ENCODE measurements around the gene SOCS1.
"Not testable (repeated sequence)": the region's sequence is repeated elsewhere in the genome, so short reads cannot be mapped to it uniquely, and the experiment has no call there.

Gene SOCS1

DNA sequence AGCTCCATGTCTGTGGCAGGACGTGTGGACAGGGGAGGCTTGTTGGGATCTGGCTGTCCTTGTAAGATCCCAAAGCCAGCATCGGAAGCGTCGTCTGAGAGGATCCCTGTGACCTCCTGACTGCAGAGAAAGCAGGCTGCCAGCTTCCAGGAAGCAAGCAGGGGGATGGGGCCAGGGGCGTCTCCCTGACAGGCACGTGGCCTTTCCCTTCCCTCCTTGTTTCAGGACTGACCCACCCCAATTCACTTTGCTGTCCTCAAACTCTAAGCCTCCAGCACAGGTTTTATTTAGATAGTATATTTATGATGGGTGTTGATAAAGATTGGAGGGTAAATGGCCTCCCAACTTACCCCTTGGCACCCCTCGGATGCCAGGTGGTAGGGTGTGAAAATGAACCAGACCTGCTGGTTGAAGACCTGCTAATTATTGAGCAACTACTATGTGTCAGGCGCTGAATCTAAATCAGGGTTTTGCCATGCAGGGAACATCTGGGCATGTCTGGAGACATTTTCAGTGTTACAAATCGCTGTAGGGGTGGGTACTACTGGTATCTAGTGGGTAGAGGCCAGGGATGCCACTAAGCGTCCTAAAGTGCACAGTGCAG lies 24.5 kb downstream of the SOCS1 start:
- in situ Hi-C loops (cut with MboI; ENCODE audit: low sequenced_read_pairs): no loop called here

DNA sequence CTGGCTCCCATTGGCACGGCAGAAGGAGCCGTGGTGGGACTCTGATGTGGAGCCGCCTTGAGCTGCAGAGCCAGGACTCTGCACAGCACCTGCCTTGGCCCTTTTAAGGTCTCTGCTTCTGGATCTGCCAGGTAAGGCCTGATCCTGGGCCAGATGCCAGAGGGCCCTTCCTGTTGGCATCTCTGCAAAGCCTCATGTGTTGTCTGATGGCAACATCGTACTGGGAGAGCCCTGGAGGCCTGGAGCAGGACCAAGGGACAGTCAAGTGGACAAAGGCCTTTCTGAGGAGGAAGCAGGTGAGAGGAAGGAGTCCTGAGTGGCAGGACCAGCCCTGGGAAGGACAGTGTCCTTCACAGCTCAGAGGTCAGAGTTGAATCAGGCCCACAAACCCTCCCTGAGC lies 26.1 kb downstream of the SOCS1 start:
- in situ Hi-C loops (cut with MboI; ENCODE audit: low sequenced_read_pairs): no loop called here

DNA sequence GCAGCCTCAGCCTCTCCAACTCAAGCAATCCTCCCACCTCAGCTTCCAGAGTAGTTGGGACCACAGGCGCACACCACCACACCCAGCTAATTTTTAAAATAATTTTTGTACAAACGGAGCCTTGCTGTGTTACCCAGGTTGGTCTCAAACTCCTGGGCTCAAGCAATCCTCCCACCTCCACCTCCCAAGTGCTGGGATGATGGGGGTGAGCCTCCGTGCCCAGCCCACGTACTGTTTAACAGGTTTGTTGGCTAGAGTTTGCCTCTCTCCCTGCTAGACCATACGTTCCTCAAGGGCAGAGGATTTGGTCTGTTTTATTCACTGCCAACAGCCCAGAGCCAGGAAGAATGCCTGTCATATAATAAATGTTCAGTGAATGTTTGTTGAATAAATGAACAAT lies 26.6 kb downstream of the SOCS1 start:
- in situ Hi-C loops (cut with MboI; ENCODE audit: low sequenced_read_pairs): no loop called here

DNA sequence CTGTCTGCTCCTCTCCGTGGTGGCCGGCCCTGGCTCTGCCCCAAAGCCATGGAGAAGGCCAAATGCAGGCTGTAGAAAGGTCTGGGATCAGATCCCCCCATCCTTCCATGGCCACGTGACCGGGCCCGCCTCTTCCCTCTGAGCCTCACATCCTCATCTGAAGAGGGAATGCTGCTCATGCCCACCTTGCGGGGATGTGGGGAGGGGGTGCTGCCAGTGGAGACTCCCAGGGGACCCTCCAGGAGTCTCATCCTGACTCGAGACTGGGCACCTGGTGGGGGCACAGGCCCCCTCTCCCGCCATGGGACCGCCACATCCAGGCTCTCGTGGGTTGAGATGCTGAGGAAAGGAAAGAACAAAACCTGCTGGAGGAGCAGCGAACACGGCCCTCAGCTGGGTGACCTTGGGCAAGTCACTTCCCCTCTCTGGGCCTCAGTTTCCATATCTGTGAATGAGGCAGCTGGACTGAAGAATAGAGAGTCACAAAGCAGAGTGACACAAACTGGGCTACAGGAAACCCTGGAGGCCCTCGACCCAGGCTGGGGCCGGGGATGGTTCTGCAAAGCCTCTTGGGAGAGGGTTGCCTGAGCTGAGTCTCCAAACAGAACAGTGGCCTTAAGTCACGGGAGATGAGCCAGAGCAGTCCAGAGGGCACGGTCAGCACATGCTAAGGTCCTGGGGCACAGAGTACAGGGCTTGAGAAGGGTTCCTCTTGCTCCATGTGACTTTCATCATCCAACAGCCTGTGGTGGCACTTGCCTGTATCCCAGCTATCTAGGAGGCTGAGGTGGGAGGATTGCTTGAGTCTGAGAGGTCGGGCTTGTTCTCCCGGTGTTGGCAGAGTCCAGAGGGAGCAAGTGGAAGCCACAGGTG lies 30.1 kb downstream of the SOCS1 start:
- in situ Hi-C loops (cut with MboI; ENCODE audit: low sequenced_read_pairs): no loop called here

DNA sequence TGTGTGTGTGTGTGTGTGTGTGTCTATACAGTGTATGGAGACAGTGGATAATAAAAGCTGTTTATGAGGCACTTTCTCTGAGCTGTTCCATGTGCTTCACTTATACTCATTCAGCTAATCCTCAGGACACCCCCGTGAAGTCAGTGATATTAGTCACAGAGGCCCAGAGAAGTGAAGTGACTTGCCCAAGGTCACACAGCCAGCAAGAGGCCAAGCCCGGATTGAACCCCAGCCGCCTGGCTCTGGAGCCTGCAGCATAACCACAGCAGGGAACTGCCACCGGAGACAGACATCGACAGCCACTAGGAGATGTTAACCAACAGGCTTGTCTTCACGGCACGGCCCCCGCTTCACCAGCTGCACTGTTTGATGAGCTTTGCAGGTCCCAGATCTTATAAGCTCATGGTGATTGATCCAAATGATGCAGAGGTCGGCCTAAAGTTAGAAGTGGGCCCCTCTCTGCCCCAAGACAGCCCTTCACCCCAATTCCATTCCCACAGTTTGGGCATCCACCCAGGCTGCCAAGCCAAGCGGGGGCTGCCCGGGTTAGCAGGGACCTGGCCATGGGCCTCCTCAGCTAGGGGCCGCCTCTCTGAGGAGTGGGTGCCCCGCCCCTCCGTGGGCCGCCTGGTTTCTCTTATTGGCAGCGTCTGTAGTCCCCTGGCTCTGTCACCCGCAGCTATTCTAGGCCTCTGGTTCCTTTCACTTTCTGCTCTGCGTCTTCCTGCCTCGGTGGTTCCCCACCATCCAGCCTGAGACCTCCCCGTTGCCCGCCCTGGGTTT lies 30.9 kb downstream of the SOCS1 start:
- in situ Hi-C loops (cut with MboI; ENCODE audit: low sequenced_read_pairs): no loop called here

DNA sequence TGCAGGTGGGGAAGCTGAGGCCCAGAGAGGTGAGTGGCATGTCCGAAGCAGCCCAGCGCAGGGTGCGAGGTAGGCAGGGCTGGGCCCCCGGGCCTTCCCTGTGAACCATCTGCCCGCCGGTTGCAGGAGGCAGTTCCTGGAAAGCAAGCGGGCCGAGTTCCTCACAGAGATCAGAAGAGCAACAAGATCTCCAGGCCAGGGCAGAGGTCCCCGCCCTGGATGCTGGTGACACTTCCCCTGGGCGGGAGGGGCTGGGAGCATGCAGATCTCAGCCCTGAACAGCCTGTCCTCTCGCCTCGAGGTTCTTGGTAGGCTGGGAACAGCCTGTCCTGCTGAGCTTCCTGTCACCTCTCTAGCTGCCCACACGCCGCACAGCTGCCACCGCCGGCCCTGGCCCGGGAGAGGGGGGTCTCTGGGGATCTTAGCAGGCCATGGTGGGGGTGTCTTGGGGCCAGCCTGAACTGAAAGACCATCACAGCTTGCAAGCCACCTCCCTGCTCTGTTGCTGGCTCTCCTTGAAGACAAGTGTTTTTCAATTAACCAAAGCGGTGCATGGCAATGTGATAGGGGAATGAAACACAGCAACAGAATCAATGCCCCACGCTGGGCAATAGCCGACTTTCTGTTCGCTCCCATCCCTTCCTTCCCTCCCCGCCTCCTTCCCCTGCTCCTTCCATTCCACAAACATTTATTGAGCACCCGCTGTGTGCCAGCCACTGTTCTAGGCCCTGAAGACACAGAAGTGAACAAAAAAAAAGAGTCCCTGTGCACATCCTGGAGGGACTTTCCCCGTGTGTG lies 31.7 kb downstream of the SOCS1 start:
- in situ Hi-C loops (cut with MboI; ENCODE audit: low sequenced_read_pairs): no loop called here

DNA sequence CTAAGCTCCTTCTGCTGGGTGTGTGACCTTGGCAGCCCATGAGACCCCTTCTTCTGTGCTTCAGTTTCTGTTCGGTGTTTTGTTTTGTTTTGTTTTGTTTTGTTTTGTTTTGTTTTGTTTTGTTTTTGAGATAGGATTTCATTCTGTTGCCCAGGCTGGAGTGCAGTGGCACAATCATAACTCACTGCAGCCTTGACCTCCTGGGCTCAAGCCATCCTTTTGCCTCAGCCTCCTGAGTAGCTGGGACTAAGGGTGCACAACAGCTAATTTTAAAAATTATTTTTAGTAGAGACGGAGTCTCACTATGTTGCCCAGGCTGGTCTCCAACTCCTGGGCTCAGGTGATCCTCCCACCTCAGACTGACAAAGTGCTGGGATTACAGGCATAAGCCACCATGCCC lies 35.5 kb downstream of the SOCS1 start:
- in situ Hi-C loops (cut with MboI; ENCODE audit: low sequenced_read_pairs): not testable (repeated sequence)

DNA sequence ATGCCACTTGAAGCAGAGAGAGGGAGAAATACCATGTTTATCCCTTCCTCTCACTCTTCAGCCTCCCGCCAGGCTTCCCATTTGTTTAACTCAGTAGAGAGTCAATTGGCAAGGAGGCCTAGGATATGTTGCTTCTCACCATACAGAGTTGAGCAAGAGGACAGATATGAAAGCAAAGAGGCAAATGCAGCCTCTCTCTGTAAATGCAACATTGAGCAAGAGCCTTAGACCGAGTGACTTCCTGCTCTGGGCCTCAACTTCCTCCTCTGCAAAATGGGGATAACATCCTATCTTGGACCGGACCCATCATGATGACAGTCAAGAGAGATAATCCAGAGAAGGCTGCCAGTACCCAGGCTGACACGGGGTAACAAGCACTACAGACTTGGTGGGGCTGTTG lies 36.8 kb downstream of the SOCS1 start:
- in situ Hi-C loops (cut with MboI; ENCODE audit: low sequenced_read_pairs): no loop called here

DNA sequence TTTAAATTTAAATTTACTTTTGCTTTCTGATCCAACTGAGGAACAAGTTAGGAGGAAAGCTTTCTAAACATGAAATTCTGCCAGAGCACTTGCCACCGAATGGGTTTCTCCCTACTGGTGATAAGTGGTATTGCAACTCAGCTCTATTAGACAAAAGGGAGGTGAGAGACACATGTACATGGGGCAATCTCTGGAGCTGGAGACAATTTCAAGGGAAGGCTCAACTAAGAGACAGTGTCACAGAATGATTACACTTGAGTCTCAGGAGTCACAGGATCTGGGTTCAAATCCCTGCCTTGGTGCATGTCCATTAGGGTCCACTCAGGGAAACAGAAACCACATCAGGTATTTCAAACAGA lies 37.4 kb downstream of the SOCS1 start:
- in situ Hi-C loops (cut with MboI; ENCODE audit: low sequenced_read_pairs): no loop called here

DNA sequence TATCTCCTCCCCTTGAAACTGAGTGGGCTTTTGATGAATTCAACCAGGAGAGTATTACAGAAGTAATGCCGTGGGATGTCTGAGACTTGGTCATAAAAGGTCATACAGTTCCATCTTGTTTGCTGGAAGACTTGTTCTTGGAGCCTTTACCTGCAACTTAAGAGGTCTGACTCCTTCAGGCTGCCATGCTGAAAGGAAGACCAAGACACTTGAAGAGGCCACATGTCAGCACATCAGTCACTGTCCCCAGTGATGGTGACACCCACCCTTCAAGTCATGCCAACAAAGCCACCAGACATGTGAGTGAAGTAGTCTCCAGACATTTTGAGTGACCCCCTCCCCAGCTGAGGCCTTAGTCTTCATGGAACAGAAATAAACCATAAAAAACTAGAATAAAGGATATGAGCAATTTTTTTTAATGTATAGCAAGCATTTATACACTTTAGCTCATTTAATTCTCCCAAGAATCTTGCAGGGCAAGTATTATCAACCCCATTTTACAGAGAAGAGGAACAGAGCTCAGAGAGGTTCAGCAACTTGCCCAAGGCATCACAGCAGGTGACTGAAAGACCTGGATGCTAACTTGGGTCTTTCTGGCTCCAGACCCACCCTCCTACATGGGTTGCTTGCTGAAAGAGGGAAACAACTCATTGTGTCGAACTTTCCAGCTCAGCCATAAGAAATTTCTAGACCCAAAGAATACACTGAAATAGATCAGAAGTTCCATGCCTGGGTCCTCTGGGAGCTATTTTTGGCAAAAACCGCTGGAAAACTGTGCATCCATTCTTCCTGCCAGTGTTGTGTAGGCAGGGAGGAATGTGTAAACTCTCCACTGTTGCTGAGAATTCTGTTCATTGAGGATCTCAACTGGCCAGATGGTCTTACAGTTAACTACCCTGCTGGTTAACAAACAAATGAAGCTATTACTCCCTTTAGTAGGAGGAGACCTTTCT lies 38.1 kb downstream of the SOCS1 start:
- in situ Hi-C loops (cut with MboI; ENCODE audit: low sequenced_read_pairs): no loop called here

DNA sequence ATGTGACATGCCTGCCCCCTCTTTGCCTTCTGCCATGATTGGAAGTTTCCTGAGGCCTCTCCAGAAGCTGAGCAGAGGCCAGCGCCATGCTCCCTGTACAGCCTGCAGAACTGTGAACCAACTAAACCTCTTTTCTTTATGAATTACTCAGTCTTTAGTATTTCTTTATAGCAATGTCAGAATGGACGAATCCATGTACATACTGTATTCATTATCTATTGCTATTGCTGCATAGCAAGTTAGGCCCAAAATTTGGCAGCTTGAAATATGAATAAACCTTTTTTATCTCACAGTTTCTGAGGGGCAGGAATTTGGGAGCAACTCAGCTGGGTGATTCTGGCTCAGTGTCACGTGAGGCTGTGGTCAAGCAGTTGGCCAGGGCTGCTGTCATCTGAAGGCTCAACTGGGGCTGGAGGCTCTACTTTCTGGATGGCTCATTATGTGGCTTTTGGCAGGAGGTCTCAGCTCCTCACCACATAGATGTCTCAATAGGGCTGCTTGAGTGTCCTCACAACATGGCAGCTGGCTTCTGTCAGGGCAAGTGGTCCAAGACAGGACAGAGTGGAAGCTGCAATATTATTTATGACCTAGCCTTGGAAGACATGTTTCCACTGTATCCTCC lies 40.0 kb downstream of the SOCS1 start:
- in situ Hi-C loops (cut with MboI; ENCODE audit: low sequenced_read_pairs): no loop called here

DNA sequence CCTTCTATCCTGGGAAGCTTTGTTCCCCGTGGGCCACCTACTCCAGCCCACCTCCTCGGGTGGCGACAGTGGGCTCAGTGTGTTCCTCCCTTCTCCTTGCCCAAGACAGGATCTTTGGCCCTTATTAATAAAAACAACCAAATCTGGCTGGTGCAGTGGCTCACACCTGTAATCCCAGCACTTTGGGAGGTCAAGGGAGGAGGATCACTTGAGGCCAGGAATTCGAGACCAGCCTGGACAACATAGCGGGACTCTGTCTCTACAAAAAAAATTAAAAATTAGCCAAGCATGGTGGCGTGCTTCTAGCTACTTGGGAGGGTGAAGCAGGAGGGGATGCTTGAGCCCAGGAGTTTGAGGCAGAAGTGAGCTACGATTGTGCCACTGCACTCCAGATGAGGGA lies 42.2 kb downstream of the SOCS1 start:
- in situ Hi-C loops (cut with MboI; ENCODE audit: low sequenced_read_pairs): no loop called here

DNA sequence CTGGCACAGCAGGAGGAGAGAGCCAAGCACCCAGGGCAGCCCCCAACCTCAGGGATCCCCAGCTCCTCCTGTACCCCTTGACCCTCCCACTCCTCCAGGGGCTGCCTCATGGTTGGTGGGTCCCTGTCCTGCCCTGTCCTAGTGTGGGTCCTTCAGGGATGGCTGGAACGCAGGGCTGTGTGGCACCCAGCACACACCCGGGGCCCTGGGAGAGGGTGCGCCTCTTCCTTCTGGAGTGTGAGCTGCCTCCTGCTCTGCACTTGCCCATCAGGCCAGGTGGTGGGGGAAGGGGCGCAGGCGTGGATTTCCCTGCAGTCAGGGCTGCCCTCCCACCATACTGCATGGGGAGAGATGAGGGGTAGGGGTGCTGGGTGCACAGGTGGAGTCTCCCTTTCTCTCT lies 42.6 kb downstream of the SOCS1 start:
- in situ Hi-C loops (cut with MboI; ENCODE audit: low sequenced_read_pairs): no loop called here

DNA sequence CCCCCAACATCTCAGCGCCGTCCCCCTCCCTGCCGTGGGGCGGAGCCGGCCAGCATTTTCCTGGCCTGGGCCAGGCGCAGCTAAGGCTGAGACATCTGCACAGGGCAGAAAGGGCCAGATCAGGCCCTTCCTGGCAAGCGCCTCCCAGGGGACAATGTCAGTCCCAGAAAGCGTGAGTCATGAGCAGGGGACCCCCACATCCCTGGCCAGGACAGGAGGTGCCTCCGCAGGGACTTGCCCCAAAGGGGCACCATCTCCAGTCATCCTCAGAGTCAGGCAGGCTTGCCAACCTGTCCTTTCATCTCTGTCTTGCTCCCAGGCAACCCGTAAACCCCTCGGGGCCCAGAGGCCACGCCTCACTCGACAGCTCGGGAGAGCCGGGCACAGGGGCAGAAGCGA lies 43.2 kb downstream of the SOCS1 start:
- in situ Hi-C loops (cut with MboI; ENCODE audit: low sequenced_read_pairs): no loop called here

DNA sequence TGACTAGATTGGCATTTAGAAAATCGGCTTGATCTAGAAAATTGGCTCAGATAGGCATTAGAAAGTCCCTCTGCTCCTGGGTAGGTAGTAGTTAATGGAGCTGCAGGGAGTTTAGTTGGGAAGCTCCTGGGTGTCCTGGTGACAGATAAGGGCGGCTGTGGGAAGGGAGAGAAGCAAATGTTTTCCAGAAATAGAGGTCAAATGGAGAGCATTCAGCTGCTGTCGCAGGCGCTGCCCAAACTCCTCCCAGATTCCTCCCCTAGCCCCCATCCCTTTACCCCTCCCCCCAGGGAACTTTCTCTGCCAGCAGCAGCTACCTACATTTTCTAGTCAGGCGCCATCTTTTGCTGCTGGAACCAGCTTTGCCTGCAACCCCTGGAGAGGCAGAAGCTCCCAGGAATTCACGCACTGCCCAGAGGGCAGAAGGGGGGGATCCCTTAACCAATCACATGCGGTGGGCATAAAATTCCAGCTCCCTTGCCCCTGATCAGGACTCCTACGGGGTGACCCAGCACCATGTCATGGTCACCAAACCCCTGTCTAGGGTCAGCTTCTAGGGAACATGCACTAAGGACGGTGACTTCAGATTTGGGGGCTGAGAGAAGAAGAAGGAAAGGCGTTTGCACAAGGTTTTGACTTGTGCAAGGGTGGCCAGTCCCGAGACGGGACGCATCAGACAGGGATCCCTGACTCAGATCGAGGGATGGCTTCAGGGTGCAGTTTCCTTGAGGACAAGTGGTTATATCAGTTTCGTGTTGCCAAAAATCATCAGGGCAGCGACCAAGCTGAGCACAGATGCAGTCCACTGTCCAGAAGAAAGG lies 43.8 kb downstream of the SOCS1 start:
- in situ Hi-C loops (cut with MboI; ENCODE audit: low sequenced_read_pairs): no loop called here

DNA sequence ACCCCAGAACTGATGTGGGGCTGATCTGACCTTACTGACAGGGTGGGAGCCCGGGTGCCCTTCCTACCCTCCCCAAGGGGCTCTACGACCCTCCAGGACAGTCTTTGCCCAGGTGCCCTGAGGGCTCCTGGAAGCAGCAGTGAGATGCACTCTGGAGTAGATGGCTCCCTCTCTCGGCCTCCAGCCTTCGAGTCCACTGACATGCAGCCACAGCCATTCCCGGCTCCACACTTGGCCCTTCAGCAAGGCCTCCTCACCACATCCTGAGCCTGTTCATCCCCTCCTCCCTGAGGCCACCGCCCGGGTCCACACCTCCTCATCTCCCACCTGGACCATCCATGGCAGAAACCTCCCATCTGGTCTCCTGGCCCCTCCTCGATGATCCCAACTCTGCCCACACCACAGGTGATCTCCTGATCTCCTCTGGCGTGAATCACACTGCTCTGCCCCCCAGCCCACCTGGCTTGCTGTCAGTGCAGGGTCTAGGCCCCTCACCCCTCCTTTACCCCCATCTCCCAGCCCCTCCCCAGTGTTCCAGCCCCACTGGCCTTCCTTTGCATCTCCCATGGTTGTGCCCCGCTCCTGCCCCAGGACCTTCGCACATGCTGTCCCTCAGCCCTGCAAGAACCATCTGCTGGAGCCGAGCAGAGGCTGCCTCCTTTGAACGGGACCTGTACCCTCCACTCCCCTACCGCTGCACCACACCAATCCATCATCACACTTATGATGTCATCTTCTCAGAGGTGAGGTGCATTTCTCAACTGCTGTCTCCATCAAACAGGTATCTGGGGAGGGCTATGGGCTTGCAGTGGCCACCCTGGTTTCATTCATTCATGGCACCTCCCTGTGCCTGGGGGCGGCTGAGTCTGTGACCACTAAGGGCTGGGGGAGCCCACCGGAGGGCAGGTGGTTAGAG lies 44.7 kb downstream of the SOCS1 start:
- in situ Hi-C loops (cut with MboI; ENCODE audit: low sequenced_read_pairs): no loop called here

DNA sequence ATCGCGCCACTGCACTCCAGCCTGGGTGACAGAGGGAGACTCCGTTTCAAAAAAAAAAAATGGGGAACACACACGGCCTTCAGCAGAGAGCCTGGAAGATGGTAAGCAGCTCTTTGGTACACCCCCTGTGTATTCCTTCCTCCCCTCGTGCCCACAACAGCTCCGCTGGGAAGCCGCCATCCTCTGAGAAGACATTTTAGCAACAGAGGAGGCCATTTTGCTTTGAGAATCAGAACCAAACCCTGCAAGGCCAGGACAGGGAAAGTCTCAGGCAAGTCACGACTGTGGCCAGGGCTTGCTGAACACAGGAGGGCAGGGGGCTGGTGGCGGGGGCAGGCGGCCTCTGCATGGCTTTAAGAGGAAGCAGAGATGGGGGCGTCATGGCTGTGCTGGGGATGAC lies 45.7 kb downstream of the SOCS1 start:
- in situ Hi-C loops (cut with MboI; ENCODE audit: low sequenced_read_pairs): no loop called here
